Upper lobe of left lung (tissue), 4 donors: ENCODE measurements around the gene FNDC5.

Experiments used
- CTCF ChIP-seq, 6 experiments: fragments of 450-650 bp in 4 of 6; fragments of 200-600 bp in 2 of 6; sonication (generic) in 2 of 6; IDR thresholded peaks; one replicate each; pipeline ENCODE4 v1.5.1; 2016 to 2019; ENCODE audit warnings: antibody characterized with exemption in 6 of 6
- EP300 ChIP-seq, 4 donors: sonication (generic); formaldehyde crosslinking; IDR thresholded peaks; one replicate each; pipeline ENCODE4 v1.5.1; 2017; ENCODE audit warnings: antibody characterized with exemption in 4 of 4, control low read depth in 2 of 4
- POLR2A ChIP-seq, 4 donors: fragments of 450-650 bp; IDR thresholded peaks; one replicate each; pipeline ENCODE4 v1.5.1; 2016 to 2017; ENCODE audit warnings: antibody characterized with exemption in 4 of 4, mild to moderate bottlenecking in 2 of 4
- POLR2AphosphoS5 ChIP-seq, 2 donors: sonication (generic); formaldehyde crosslinking; IDR thresholded peaks; one replicate each; pipeline ENCODE4 v1.5.1; 2017; ENCODE audit warnings: antibody characterized with exemption in 2 of 2

GRCh38 chr1:32888677-32889420 is 18.1 kb upstream of the FNDC5 start:
- TF ChIP-seq CTCF (IDR thresholded peaks at IDR 0.05) (no peak), EP300 (IDR thresholded peaks at IDR 0.05) (no peak), POLR2A (IDR thresholded peaks at IDR 0.05) (no peak), POLR2AphosphoS5 (IDR thresholded peaks at IDR 0.05) (no peak)
